Body of pancreas (tissue), 4 donors: ENCODE data around the gene SLC25A6. TPM values are rescaled to one million over a fixed set of nuclear protein-coding genes. Genes with fewer than 3 reads are reported as not detected.

Experiments
- ATAC-seq: fragments of 150-250 bp; one replicate; pipeline ENCODE4 v1.9.1; 2016
- DNase-seq, 4 donors: peaks; one replicate each; pipeline ENCODE4 v3.0.0-alpha.2; 2019
- H3K27ac ChIP-seq, 4 donors: fragments of 200-600 bp; sonication (generic); 1 replicate in 3 of 4; 2 replicates in 1 of 4; pipeline versions ENCODE4 v1.5.1 to v1.6.1; 2016 to 2019; ENCODE audit warnings: mild to moderate bottlenecking in 1 of 4, mixed read lengths in 1 of 4, moderate library complexity in 1 of 4
- H3K27me3 ChIP-seq, 2 donors: fragments of 200-600 bp; sonication (generic); one replicate each; pipeline ENCODE4 v1.6.0; 2016; ENCODE audit warnings: mild to moderate bottlenecking in 1 of 2
- H3K36me3 ChIP-seq, 2 donors: fragments of 200-600 bp; sonication (generic); replicated peaks in 1 of 2; 2 replicates each; pipeline ENCODE4 v1.5.1; 2016; ENCODE audit warnings: low read depth in 2 of 2; ENCODE audit not compliant: insufficient read depth in 1 of 2
- H3K4me1 ChIP-seq: fragments of 200-600 bp; sonication (generic); one replicate; pipeline ENCODE4 v1.6.0; 2016
- H3K4me3 ChIP-seq, 2 donors: fragments of 200-600 bp; sonication (generic); 1 replicate in 1 of 2; 2 replicates in 1 of 2; pipeline ENCODE4 v1.5.1; 2016 to 2019
- H3K9me3 ChIP-seq, 3 donors: fragments of 200-600 bp; sonication (generic); 1 replicate in 2 of 3; 2 replicates in 1 of 3; pipeline ENCODE4 v1.5.1; 2016
- POLR2A ChIP-seq, 3 donors: fragments of 450-650 bp; IDR thresholded peaks; one replicate each; pipeline ENCODE4 v1.6.1; 2016; ENCODE audit warnings: antibody characterized with exemption in 3 of 3, mild to moderate bottlenecking in 2 of 3
- WGBS, 2 donors: methylation state at CpG; one replicate each; pipeline ENCODE4 v1.1.5; 2017; 5-methylcytosine and 5-hydroxymethylcytosine counted together
- intact Hi-C: fragments of 100-400 bp; cut with DNase I; formaldehyde crosslinking; loops from one replicate; pipeline ENCODE4 v1.15.1; 2023
- total RNA-seq, 2 donors: library from RNA; depleted of rRNA; stranded (reverse); fragments of >200 nt; gene quantifications; one replicate each; pipeline ENCODE4 v1.1.0, GENCODE V29; 2016
- TF ChIP-seq, protein P1 (sequence below), 7 experiments: fragments of 450-650 bp in 4 of 7; fragments of 200-600 bp in 3 of 7; sonication (generic) in 3 of 7; IDR thresholded peaks; one replicate each; pipeline ENCODE4 v1.5.1; 2016 to 2019; ENCODE audit warnings: antibody characterized with exemption in 7 of 7

SLC25A6 gene
- total RNA-seq, 2 donors from 2014 or later, result 180 to 338 TPM

DNA sequence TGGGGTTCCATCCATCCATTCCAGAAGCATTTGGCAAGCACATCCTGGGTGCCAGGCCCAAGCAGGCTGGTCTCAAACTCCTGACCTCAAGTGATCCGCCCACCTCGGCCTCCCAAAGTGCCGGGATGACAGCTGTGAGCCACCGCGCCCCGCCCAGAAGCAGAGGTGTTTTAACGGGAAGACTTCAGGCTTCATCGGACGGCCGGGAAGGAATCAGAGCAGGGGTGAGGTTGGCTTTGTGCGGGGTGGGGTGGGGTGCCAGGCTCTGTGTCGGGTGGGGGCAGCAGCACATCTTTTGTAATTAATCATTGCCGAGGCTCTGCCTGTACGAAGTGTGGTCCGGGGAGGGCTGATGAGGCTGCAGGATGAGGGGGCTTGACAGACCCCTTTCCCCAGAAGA is 5.1 kb upstream of the SLC25A6 start:
- DNase-seq (peak in 2 of 4 donors; percentile 5 to 8), ATAC-seq (no peak)
- H3K27me3 ChIP-seq, result no peaks in the 10 kb centered on the region
- 76 to 93% methylated on average over 10 to 13 of the region's 15 CpGs for WGBS, 2 donors
- TF ChIP-seq, protein P1, sequence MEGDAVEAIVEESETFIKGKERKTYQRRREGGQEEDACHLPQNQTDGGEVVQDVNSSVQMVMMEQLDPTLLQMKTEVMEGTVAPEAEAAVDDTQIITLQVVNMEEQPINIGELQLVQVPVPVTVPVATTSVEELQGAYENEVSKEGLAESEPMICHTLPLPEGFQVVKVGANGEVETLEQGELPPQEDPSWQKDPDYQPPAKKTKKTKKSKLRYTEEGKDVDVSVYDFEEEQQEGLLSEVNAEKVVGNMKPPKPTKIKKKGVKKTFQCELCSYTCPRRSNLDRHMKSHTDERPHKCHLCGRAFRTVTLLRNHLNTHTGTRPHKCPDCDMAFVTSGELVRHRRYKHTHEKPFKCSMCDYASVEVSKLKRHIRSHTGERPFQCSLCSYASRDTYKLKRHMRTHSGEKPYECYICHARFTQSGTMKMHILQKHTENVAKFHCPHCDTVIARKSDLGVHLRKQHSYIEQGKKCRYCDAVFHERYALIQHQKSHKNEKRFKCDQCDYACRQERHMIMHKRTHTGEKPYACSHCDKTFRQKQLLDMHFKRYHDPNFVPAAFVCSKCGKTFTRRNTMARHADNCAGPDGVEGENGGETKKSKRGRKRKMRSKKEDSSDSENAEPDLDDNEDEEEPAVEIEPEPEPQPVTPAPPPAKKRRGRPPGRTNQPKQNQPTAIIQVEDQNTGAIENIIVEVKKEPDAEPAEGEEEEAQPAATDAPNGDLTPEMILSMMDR (IDR thresholded peaks at IDR 0.05), result no peak
- no peak for TF ChIP-seq POLR2A (IDR thresholded peaks at IDR 0.05)
- no peaks in the 10 kb centered on the region for H3K9me3 ChIP-seq
- intact Hi-C loops, result loop anchor here (5.0 kb wide), 1 partner anchor 50 kb away; no protein-coding TSS in a partner anchor
- no peak overlapping the region for H3K27ac ChIP-seq
- peaks cover 8% of the 10 kb centered on the region for H3K4me1 ChIP-seq
- H3K36me3 ChIP-seq, result no peaks in the 10 kb centered on the region
- no peak overlapping the region for H3K4me3 ChIP-seq

DNA sequence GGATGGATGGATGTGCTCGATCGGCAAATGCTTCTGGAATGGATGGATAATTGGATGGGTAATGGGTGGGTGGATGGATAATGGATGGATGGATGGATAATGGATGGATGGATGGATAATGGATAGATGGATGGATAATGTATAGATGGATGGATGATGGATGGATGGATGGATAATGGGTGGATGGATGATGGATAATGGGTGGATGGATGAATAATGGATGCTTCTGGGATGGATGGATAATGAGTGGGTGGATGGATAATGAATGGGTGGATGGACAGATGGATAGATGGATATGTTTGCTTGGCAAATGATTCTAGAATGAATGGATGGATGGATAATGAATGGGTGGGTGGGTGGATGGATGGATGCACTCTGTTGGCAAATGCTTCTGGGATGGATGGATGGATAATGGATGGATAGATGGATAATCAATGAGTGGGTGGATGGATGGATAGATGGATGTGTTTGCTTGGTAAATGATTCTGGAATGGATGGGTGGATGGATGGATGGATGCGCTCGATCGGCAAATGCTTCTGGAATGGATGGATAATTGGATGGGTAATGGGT is 3.8 kb upstream of the SLC25A6 start:
- no peak for ATAC-seq
- WGBS, 2 donors, result 97 to 99% methylated on average over 5 of the region's 5 CpGs
- no peak for TF ChIP-seq POLR2A (IDR thresholded peaks at IDR 0.05)
- TF ChIP-seq, protein P1 (IDR thresholded peaks at IDR 0.05), result no peak
- H3K4me1 ChIP-seq, result peaks cover 13% of the 10 kb centered on the region
- H3K9me3 ChIP-seq, result no peaks in the 10 kb centered on the region
- no peak for DNase-seq
- intact Hi-C loops, result loop anchor here (5.0 kb wide), 1 partner anchor 52 kb away; no protein-coding TSS in a partner anchor
- H3K4me3 ChIP-seq, result no peak overlapping the region
- H3K27ac ChIP-seq, result no peak overlapping the region
- H3K36me3 ChIP-seq, result no peaks in the 10 kb centered on the region
- H3K27me3 ChIP-seq, result no peaks in the 10 kb centered on the region

DNA sequence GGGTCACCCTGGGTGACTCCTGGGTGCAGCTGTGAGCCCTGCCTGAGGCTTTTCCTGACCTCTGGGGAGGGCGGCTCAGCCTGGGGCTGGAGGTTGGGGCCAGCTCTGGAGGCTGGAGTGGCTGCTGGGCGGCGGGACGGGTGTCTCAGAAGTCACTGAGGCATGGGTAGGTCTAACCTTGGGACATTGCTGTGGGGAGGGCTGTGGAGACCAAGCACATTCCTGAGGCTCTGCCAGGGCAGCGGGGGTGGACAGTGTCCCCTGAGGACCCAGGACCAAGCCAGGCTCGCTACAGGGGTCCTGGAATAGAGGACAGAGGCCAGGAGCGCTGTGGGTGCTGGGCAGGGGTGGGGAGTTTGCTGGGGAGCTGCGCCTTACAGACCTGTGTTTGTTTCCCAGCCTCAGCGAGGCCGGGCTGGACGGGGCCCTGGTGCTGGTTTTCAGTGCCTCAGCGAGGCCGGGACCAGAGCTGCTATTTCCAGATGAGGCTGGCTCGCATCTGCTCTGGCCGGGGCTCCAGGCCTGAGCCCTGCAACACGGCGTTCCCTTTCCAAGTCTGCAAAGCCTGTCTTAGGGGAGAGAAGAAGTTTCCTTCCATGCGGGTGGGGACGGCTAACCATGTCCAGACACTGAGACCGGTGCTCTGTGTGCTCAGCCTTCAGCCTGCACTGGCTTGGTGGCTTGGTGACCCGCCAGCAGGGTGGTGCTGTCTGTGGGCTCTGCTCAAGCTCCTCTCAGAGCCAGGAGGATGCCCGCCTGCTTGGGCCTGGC is 3.0 kb upstream of the SLC25A6 start:
- TF ChIP-seq POLR2A (IDR thresholded peaks at IDR 0.05), result no peak
- TF ChIP-seq, protein P1 (IDR thresholded peaks at IDR 0.05), result no peak
- Histone ChIP-seq H3K36me3 (peaks cover 0 to 2% of the 10 kb centered on the region in 2 donors), H3K27ac (peak overlapping the region in 1 of 4 donors; percentile 31), H3K4me3 (no peak overlapping the region), H3K27me3 (no peaks in the 10 kb centered on the region), H3K4me1 (peaks cover 21% of the 10 kb centered on the region), H3K9me3 (no peaks in the 10 kb centered on the region)
- intact Hi-C loops, result loop anchor here (5.0 kb wide), 1 partner anchor 52 kb away; no protein-coding TSS in a partner anchor
- ATAC-seq (no peak), DNase-seq (peak in 3 of 4 donors; percentile 5 to 15 (median 13))
- 91 to 92% methylated on average over 13 to 20 of the region's 22 CpGs for WGBS, 2 donors

DNA sequence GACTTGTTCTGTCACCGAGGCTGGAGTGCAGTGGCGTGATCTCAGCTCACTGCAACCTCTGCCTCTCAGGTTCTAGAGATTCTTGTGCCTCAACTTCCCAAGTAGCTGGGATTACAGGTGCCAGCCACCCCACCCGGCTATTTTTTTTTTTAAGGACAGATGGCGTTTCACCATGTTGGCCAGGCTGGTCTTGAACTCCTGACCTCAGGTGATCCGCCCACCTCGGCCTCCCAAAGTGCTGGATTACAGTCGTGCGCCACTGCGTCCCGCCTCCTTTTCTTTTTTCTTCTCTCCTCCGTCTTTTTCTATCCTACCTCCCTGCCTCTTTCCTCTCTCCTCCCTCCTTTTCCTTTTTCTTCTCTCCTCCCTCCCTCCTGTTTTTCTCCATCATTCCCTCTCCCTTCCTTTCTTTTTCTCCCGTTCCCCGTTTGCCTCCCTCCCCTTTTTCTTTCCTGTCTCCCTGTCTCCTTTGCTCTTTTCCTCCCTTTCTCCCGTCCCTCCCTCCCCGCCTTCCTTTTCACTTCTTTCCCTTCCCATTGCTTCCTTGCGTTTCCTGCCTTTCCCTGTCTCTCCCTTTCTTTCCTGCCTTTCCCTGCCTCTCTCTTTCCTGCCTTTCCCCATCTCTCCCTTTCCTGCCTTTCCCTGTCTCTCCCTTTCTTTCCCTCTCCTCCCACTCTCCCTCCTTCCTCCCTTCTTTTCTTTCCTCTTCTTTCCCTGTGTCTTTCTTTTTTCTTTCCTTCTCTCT is 2.1 kb upstream of the SLC25A6 start:
- WGBS, 2 donors, result 82% methylated on average over 15 to 16 of the region's 16 CpGs
- no peak for ATAC-seq
- H3K4me3 ChIP-seq, result no peak overlapping the region
- peak overlapping the region in 2 of 4 donors; percentile 31 to 100 for H3K27ac ChIP-seq
- peak in 3 of 4 donors; percentile 2 to 9 (median 3) for DNase-seq
- H3K9me3 ChIP-seq, result no peaks in the 10 kb centered on the region
- H3K27me3 ChIP-seq, result no peaks in the 10 kb centered on the region
- H3K4me1 ChIP-seq, result peaks cover 30% of the 10 kb centered on the region
- peaks cover 5 to 9% of the 10 kb centered on the region in 2 donors for H3K36me3 ChIP-seq
- TF ChIP-seq, protein P1 (IDR thresholded peaks at IDR 0.05), result no peak
- TF ChIP-seq POLR2A (IDR thresholded peaks at IDR 0.05), result no peak
- intact Hi-C loops, result no loop called here
